Measurements from ENCODE around the gene NLRP1.
"Not testable (repeated sequence)": the region's sequence is repeated elsewhere in the genome, so short reads cannot be mapped to it uniquely, and the experiment has no call there.

NLRP1 gene

GRCh38 chr17:5585836-5586521 is 1.7 kb upstream of the NLRP1 start:
- DNase-seq: peak; percentile 9

GRCh38 chr17:5585287-5585794 is 1.0 kb upstream of the NLRP1 start:
- no peak for DNase-seq

GRCh38 chr17:5583426-5584382 is 605 bp downstream of the NLRP1 start:
- DNase-seq: no peak

GRCh38 chr17:5582209-5583185 is 1.8 kb downstream of the NLRP1 start:
- no peak for DNase-seq

- no peak for DNase-seq
Observed at GRCh38 chr17:5581655-5582054, 2.7 kb downstream of the NLRP1 start.

- DNase-seq: no peak
Observed at GRCh38 chr17:5580969-5581368, 3.3 kb downstream of the NLRP1 start.

GRCh38 chr17:5580367-5580766 is 3.9 kb downstream of the NLRP1 start:
- no peak for DNase-seq

- not testable (repeated sequence) for DNase-seq
Observed at GRCh38 chr17:5578768-5579167, 5.5 kb downstream of the NLRP1 start.

GRCh38 chr17:5573017-5573416 is 11.3 kb downstream of the NLRP1 start:
- not testable (repeated sequence) for DNase-seq

GRCh38 chr17:5571281-5571680 is 13.0 kb downstream of the NLRP1 start:
- DNase-seq: no peak

- no peak for DNase-seq
Observed at GRCh38 chr17:5565808-5566207, 18.5 kb downstream of the NLRP1 start.

- DNase-seq: no peak
Observed at GRCh38 chr17:5563456-5563855, 20.9 kb downstream of the NLRP1 start.

- no peak for DNase-seq
Observed at GRCh38 chr17:5562661-5563360, 21.5 kb downstream of the NLRP1 start.

- DNase-seq: no peak
Observed at GRCh38 chr17:5561736-5562571, 22.4 kb downstream of the NLRP1 start.

- no peak for DNase-seq
Observed at GRCh38 chr17:5560361-5560988, 23.8 kb downstream of the NLRP1 start.

- DNase-seq: no peak
Observed at GRCh38 chr17:5558815-5559785, 25.2 kb downstream of the NLRP1 start.

- DNase-seq: no peak
Observed at GRCh38 chr17:5557990-5558389, 26.3 kb downstream of the NLRP1 start.

GRCh38 chr17:5557485-5557884 is 26.8 kb downstream of the NLRP1 start:
- DNase-seq: no peak

- no peak for DNase-seq
Observed at GRCh38 chr17:5555254-5555653, 29.1 kb downstream of the NLRP1 start.

Data from NCI-H2227 treated with DMSO at 0.1 percent for 48 hours (cell line).